Bronchial epithelial cell (primary cell): ENCODE measurements around the gene POU3F1. TPM values are rescaled to one million over a fixed set of nuclear protein-coding genes. Genes with fewer than 3 reads are reported as not detected.

Experiments used
- DNase-seq: peaks from one replicate; pipeline ENCODE4 v3.0.0-alpha.2; 2010; ENCODE audit warnings: low read depth
- FAIRE-seq: peaks from 2 replicates; lab custom pipeline; 2011; peaks lifted over from hg19 to GRCh38; lab: Jason Lieb, UNC
- H3K27me3 ChIP-seq: 2 replicates; pipeline ENCODE4 v1.5.1; 2011; ENCODE audit warnings: low read length; ENCODE audit not compliant: control insufficient read depth, insufficient read depth
- H3K36me3 ChIP-seq: 2 replicates; pipeline ENCODE4 v1.5.1; 2011; ENCODE audit warnings: low read length; ENCODE audit not compliant: control insufficient read depth, insufficient read depth
- H3K4me3 ChIP-seq: 2 replicates; pipeline ENCODE4 v1.5.1; 2011; ENCODE audit warnings: mild to moderate bottlenecking, low read depth, low read length, control low read depth
- total RNA-seq: library from RNA; depleted of rRNA; stranded (reverse); fragments of >200 nt; gene quantifications from 2 replicates; pipeline ENCODE4 v1.2.1, GENCODE V29; 2014
- TF ChIP-seq, protein P1 (sequence below): IDR thresholded peaks from 2 replicates; pipeline ENCODE4 v1.5.1; 2011; ENCODE audit warnings: mild to moderate bottlenecking, moderate library complexity, low read length, control low read depth, inconsistent platforms; ENCODE audit not compliant: insufficient read depth, severe bottlenecking

POU3F1 gene
- total RNA-seq, 1 donor from 2014 or later = under 0.01 TPM

DNA sequence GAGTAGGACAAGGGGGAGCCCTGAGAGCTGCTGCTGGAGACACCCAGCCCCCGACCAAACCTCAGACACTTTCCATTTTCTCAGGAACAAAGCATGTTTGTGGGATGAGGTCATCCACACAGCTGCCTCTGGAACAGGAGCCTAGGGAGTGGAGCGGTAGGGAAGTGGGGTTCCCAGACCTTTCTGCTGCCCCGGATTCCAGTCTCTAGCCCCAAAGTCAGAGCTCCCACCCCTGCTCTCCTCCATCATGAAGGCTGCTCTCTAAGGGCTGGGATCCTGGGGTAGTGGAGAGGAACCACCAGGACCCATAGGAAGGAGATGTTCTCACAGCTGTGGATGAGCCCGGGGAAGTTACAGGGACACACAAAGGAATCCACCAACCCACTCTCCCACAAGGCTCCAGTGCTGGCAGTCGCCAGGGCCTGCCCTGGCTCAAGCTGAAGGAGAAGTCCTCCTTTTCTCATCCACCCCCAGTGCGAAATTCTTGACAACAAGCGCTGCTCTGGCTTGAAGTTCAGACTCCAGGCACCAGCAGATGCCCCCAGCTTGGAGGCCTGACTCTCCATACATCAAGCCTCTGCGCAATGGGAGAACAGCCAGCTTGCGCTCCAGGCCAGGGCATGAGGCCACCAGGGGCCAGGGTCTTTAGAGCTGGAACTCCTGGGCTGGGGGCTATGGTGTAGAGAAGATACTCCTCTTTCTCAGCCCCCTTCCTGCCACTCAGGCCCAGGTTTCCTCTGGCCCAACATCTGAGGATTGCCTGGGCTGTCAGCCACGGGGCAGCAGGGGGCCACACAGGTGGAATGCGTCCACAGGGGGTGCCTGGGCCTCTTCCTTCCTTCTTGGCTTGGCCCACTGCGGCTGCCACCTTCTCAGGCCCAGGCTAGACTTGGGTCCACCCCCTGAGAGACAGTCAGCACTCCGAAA is 45.8 kb downstream of the POU3F1 start:
- H3K36me3 ChIP-seq = peaks cover 1% of the 10 kb centered on the region
- no peaks in the 10 kb centered on the region for H3K27me3 ChIP-seq
- FAIRE-seq (peak; percentile 23), DNase-seq (peak; percentile 41)
- no peak overlapping the region for H3K4me3 ChIP-seq
- TF ChIP-seq, protein P1, sequence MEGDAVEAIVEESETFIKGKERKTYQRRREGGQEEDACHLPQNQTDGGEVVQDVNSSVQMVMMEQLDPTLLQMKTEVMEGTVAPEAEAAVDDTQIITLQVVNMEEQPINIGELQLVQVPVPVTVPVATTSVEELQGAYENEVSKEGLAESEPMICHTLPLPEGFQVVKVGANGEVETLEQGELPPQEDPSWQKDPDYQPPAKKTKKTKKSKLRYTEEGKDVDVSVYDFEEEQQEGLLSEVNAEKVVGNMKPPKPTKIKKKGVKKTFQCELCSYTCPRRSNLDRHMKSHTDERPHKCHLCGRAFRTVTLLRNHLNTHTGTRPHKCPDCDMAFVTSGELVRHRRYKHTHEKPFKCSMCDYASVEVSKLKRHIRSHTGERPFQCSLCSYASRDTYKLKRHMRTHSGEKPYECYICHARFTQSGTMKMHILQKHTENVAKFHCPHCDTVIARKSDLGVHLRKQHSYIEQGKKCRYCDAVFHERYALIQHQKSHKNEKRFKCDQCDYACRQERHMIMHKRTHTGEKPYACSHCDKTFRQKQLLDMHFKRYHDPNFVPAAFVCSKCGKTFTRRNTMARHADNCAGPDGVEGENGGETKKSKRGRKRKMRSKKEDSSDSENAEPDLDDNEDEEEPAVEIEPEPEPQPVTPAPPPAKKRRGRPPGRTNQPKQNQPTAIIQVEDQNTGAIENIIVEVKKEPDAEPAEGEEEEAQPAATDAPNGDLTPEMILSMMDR = no peak

- H3K27me3 ChIP-seq = no peaks in the 10 kb centered on the region
- no peak overlapping the region for H3K4me3 ChIP-seq
- DNase-seq (no peak), FAIRE-seq (no peak)
- TF ChIP-seq, protein P1 = no peak
- H3K36me3 ChIP-seq = peaks cover 1% of the 10 kb centered on the region
These were observed 46.4 kb downstream of the POU3F1 start for GRCh38 chr1:38000233-38000528.

- Histone ChIP-seq H3K27me3 (no peaks in the 10 kb centered on the region), H3K36me3 (peaks cover 1% of the 10 kb centered on the region), H3K4me3 (no peak overlapping the region)
- TF ChIP-seq, protein P1 = no peak
- FAIRE-seq (no peak), DNase-seq (peak; percentile 38)
These were observed 47.0 kb downstream of the POU3F1 start for GRCh38 chr1:37999430-38000232.

DNA sequence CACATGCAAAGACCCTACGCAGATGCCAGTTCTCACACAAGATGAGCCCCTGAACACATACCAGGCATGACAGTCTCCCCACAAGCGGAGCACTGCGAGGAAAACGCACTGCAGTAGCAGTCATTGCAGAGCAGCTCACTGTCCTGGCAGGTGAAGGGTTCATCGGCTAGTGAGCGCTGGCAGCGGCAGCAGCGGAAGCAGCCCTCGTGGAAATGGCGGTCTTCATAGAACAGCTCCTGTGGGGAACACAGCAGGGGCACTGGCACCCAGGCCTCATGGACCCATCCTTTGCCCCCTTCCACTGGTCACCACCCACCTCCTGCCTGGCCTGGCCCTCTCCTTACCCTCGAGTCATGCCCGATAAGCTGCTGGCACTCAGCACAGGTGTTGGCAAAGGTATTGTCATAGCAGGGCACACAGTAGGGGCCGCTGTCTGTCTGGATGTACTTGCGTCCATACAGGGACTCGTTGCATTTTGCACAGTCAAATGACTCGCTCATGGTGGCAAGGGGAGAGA is 47.6 kb downstream of the POU3F1 start:
- FAIRE-seq = no peak
- Histone ChIP-seq H3K4me3 (no peak overlapping the region), H3K27me3 (no peaks in the 10 kb centered on the region), H3K36me3 (peaks cover 1% of the 10 kb centered on the region)
- TF ChIP-seq, protein P1 = no peak
- DNase-seq = no peak

DNA sequence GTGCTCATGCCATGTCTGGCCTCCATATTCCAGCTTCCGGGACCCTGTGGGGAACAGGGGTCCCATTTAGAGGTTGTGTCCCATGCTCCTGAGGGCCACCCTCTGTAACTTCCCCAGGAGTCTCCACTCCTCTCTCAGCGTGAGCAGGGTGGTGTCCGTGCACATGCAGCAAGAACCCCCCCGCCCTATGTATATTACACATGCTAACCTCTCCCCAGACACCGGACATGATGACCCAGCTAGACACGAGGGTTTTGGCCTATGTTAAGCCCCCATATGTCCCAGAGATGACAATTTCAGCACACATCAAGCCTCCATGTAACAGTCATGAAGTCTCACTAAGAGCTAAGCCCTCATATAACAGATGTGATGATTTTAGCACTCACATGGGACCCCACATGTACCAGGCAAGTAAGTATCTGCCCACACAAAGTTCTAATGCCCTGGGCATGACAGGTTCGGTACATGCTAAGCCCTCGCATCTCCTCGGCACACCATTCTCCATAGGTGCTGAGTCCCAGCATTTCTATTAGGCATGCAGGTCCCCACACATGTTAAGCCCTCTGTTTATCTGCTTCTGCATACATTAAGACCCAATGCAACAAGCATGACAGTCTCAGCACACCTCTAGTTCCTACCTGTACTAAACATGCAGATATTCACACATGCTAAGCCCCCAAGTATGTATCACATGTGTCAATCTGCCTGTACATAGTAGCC is 48.3 kb downstream of the POU3F1 start:
- H3K27me3 ChIP-seq = no peaks in the 10 kb centered on the region
- H3K4me3 ChIP-seq = no peak overlapping the region
- H3K36me3 ChIP-seq = peaks cover 1% of the 10 kb centered on the region
- FAIRE-seq (peak; percentile 7), DNase-seq (no peak)
- TF ChIP-seq, protein P1 = no peak
